ENCODE data around the gene MGAT4C.

Gene MGAT4C

GRCh38 chr12:85963326-85963725 is 292.9 kb downstream of the MGAT4C start:
- DNase-seq (ENCODE audit: insufficient read length), result no peak
- FAIRE-seq, result no peak
- TF ChIP-seq POLR2A (IDR thresholded peaks at IDR 0.05; ENCODE audit: low read depth, low read length) (no peak), TAF1 (IDR thresholded peaks at IDR 0.05; ENCODE audit: borderline replicate concordance, low read depth, low read length) (no peak), POLR2AphosphoS5 (IDR thresholded peaks at IDR 0.05; ENCODE audit: low read depth, low read length) (no peak)

- FAIRE-seq (no peak), DNase-seq (ENCODE audit: insufficient read length) (no peak)
- no peak for TF ChIP-seq POLR2A (IDR thresholded peaks at IDR 0.05; ENCODE audit: low read depth, low read length)
- no peak for TF ChIP-seq POLR2AphosphoS5 (IDR thresholded peaks at IDR 0.05; ENCODE audit: low read depth, low read length)
- TF ChIP-seq TAF1 (IDR thresholded peaks at IDR 0.05; ENCODE audit: borderline replicate concordance, low read depth, low read length), result no peak
These were observed 300.1 kb downstream of the MGAT4C start for GRCh38 chr12:85956081-85956480.

- DNase-seq (ENCODE audit: insufficient read length) (no peak), FAIRE-seq (no peak)
These were observed 301.1 kb downstream of the MGAT4C start for GRCh38 chr12:85955127-85955526.

DNA sequence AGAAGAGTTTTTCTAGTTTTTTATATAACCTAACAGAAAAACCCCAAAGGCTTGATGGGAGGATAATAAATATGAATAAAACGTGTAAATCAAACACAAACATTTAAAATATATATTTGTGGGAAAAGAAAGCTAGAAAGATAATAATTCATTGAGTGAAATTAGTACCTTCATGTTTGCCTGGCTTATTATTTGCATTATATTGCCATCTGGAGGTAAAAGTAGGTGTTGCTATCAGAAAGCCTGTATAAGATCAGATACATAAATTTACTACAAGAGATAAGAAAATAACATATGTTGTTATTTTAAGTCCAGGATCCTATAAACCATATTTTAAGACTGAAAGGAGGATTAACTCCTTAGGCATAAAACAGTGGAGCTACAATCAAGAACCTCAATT is 304.4 kb downstream of the MGAT4C start:
- FAIRE-seq (no peak), DNase-seq (ENCODE audit: insufficient read length) (no peak)
- no peak for TF ChIP-seq POLR2A (IDR thresholded peaks at IDR 0.05; ENCODE audit: low read depth, low read length)

More at GRCh38 chr12:85955127-85955526, 301.1 kb downstream of the MGAT4C start:
- no peak for TF ChIP-seq TAF1 (IDR thresholded peaks at IDR 0.05; ENCODE audit: borderline replicate concordance, low read depth, low read length)
- TF ChIP-seq POLR2AphosphoS5 (IDR thresholded peaks at IDR 0.05; ENCODE audit: low read depth, low read length), result no peak
- no peak for TF ChIP-seq POLR2A (IDR thresholded peaks at IDR 0.05; ENCODE audit: low read depth, low read length)

DNA sequence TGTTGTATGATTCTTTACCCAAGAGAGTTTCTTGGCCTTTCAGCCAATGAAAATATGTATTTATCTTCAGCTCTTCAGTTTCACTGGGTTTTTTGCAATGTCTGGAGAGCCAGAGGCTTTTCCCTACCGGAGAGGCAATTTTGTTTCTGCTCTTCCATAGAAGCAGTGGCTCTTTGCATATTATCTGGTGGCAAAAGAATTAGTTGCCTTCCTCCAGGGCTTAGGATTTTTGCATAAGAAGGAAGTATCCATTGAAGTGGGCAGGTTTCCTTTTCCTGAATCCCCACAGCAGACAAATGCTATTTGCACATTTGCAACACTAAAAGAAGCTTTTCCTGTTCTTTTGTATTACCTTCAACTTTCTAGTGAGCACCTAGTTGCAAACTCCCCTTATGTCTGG is 306.9 kb downstream of the MGAT4C start:
- DNase-seq (ENCODE audit: insufficient read length) (no peak), FAIRE-seq (no peak)
- TF ChIP-seq TAF1 (IDR thresholded peaks at IDR 0.05; ENCODE audit: borderline replicate concordance, low read depth, low read length) (no peak), POLR2A (IDR thresholded peaks at IDR 0.05; ENCODE audit: low read depth, low read length) (no peak), POLR2AphosphoS5 (IDR thresholded peaks at IDR 0.05; ENCODE audit: low read depth, low read length) (no peak)

GRCh38 chr12:85948340-85948739 is 307.9 kb downstream of the MGAT4C start:
- FAIRE-seq (no peak), DNase-seq (ENCODE audit: insufficient read length) (no peak)
- TF ChIP-seq TAF1 (IDR thresholded peaks at IDR 0.05; ENCODE audit: borderline replicate concordance, low read depth, low read length) (no peak), POLR2AphosphoS5 (IDR thresholded peaks at IDR 0.05; ENCODE audit: low read depth, low read length) (no peak), POLR2A (IDR thresholded peaks at IDR 0.05; ENCODE audit: low read depth, low read length) (no peak)

DNA sequence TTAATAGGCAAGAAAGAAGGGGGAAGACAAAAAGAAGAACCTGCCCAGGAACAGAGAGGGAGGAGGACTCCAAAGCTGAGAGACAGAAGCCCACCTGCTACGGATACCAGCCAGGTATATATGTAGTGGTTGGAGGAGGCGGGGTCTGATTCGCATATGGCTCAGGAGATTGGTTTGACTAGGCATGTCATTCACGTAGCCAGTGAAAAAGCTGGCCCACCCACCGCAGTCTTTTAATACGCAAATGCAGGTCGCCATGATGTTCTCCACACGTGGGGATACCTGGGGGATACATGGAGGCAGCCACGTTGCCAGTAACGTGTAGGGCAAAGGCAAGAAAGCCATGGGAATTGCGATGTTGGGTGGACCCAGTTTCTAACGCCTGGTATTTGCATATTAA is 308.9 kb downstream of the MGAT4C start:
- no peak for FAIRE-seq
- TF ChIP-seq TAF1 (IDR thresholded peaks at IDR 0.05; ENCODE audit: borderline replicate concordance, low read depth, low read length) (no peak), POLR2AphosphoS5 (IDR thresholded peaks at IDR 0.05; ENCODE audit: low read depth, low read length) (no peak), POLR2A (IDR thresholded peaks at IDR 0.05; ENCODE audit: low read depth, low read length) (no peak)
- no peak for DNase-seq (ENCODE audit: insufficient read length)

DNA sequence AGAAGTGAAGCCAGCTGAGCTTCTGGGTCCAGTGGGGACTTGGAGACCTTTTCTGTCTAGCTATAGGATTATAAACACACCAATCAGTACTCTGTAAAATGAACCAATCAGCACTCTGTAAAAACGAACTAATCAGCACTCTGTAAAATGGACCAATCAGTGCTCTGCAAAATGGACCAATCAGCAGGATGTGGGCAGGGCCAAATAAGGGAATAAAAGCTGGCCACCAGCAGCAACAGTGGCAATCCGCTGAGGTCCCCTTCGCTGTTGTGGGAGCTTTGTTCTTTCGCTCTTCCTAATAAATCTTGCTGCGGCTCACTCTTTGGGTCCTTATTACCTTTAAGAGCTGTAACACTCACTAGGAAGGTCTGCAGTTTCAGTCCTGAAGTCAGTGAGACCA is 309.8 kb downstream of the MGAT4C start:
- FAIRE-seq, result no peak
- TF ChIP-seq POLR2AphosphoS5 (IDR thresholded peaks at IDR 0.05; ENCODE audit: low read depth, low read length) (no peak), TAF1 (IDR thresholded peaks at IDR 0.05; ENCODE audit: borderline replicate concordance, low read depth, low read length) (no peak), POLR2A (IDR thresholded peaks at IDR 0.05; ENCODE audit: low read depth, low read length) (no peak)
- no peak for DNase-seq (ENCODE audit: insufficient read length)

DNA sequence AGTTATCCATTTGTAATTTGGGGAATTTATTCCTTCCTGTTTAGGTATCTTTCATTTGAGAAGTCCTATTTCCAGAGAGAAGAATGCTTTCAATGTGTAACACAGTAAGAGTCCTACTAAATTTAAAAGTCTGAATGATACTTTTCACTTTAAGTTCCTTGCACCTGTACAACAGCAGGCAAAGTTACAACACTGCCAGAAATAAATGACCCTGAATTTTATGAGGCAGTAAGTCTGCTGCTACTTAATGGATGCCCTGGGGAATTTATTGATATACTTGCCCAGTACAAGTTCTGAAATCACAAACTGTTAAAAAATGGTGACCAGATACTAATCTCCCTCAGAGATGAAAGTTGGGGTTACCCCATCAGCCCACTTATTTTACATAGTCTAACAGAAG is 329.0 kb downstream of the MGAT4C start:
- FAIRE-seq (no peak), DNase-seq (ENCODE audit: insufficient read length) (no peak)
- TF ChIP-seq POLR2A (IDR thresholded peaks at IDR 0.05; ENCODE audit: low read depth, low read length), result no peak
- no peak for TF ChIP-seq POLR2AphosphoS5 (IDR thresholded peaks at IDR 0.05; ENCODE audit: low read depth, low read length)
- TF ChIP-seq TAF1 (IDR thresholded peaks at IDR 0.05; ENCODE audit: borderline replicate concordance, low read depth, low read length), result no peak

- DNase-seq (ENCODE audit: insufficient read length) (no peak), FAIRE-seq (no peak)
- TF ChIP-seq TAF1 (IDR thresholded peaks at IDR 0.05; ENCODE audit: borderline replicate concordance, low read depth, low read length) (no peak), POLR2AphosphoS5 (IDR thresholded peaks at IDR 0.05; ENCODE audit: low read depth, low read length) (no peak), POLR2A (IDR thresholded peaks at IDR 0.05; ENCODE audit: low read depth, low read length) (no peak)
These were observed 332.3 kb downstream of the MGAT4C start for GRCh38 chr12:85923767-85924331.

DNA sequence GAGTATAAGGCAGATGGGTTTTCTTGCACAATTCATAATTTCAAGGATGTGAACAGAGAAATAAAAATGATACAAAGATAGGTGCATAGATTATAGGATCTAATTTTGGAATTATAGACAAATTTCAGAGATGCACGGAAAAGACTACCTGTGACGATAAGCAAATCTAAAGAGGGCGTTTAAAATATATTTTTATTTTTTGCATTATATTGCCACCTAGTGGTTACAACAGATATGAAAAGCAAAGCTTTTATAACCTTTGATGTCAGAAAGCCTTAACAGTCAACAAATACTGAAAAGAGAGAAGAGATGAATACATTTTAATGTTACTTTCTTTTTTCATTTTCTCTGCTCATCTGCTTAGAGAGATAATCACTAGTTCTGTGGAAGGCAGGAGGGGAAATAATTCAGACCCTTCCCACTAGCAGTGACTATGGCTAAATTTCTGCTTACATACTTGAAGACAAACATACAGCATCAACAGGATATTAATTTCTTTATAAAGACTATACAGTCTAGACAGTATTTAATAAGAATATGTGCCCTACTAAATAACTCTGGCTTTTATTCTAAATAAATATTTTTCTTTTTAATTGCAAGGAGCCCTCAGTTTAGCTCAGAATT is 335.8 kb downstream of the MGAT4C start:
- DNase-seq (ENCODE audit: insufficient read length) (no peak), FAIRE-seq (no peak)
- TF ChIP-seq TAF1 (IDR thresholded peaks at IDR 0.05; ENCODE audit: borderline replicate concordance, low read depth, low read length) (no peak), POLR2A (IDR thresholded peaks at IDR 0.05; ENCODE audit: low read depth, low read length) (no peak), POLR2AphosphoS5 (IDR thresholded peaks at IDR 0.05; ENCODE audit: low read depth, low read length) (no peak)
